BE2C (cell line): ENCODE measurements around the gene CBARP.

Experiments
- DNase-seq: peaks from one replicate; pipeline ENCODE4 v3.0.0-alpha.2; 2020
- H3K27me3 ChIP-seq: fragments of 250-450 bp; sonication (Bioruptor Pico); 2 replicates; pipeline ENCODE4 v1.5.1; 2020; ENCODE audit warnings: mild to moderate bottlenecking
- H3K36me3 ChIP-seq: fragments of 250-450 bp; sonication (Bioruptor Pico); 2 replicates; pipeline ENCODE4 v1.5.1; 2020; ENCODE audit warnings: mild to moderate bottlenecking
- H3K4me1 ChIP-seq: fragments of 250-450 bp; sonication (Bioruptor Pico); 2 replicates; pipeline ENCODE4 v1.5.1; 2020
- H3K4me3 ChIP-seq: 2 replicates; pipeline ENCODE4 v1.5.1; 2011; ENCODE audit warnings: low read depth, low read length
- H3K9me3 ChIP-seq: fragments of 250-450 bp; sonication (Bioruptor Pico); 2 replicates; pipeline ENCODE4 v1.5.1; 2020
- CTCF ChIP-seq: IDR thresholded peaks from 2 replicates; pipeline ENCODE4 v1.5.1; 2012; ENCODE audit warnings: mild to moderate bottlenecking, low read depth, low read length

The CBARP gene

GRCh38 chr19:1261798-1262622, 24.2 kb upstream of the CBARP start:
- DNase-seq: no peak
- Histone ChIP-seq H3K9me3 (no peaks in the 10 kb centered on the region), H3K4me1 (peaks cover 50% of the 10 kb centered on the region), H3K36me3 (peaks cover 11% of the 10 kb centered on the region), H3K4me3 (peak overlapping the region; percentile 71), H3K27me3 (no peaks in the 10 kb centered on the region; the same call in 1 of the 2 replicates)
- TF ChIP-seq CTCF: no peak

GRCh38 chr19:1261538-1261797, 23.7 kb upstream of the CBARP start:
- TF ChIP-seq CTCF: peak; percentile 18; the same call in 1 of the 2 replicates
- Histone ChIP-seq H3K36me3 (peaks cover 16% of the 10 kb centered on the region), H3K27me3 (no peaks in the 10 kb centered on the region), H3K4me3 (peak overlapping the region; percentile 71), H3K4me1 (peaks cover 49% of the 10 kb centered on the region), H3K9me3 (no peaks in the 10 kb centered on the region)
- no peak for DNase-seq

- Histone ChIP-seq H3K36me3 (peaks cover 22% of the 10 kb centered on the region), H3K4me1 (peaks cover 47% of the 10 kb centered on the region), H3K4me3 (peak overlapping the region; percentile 71), H3K9me3 (no peaks in the 10 kb centered on the region), H3K27me3 (no peaks in the 10 kb centered on the region)
- TF ChIP-seq CTCF: no peak
- DNase-seq: peak; percentile 98
Measured at GRCh38 chr19:1260749-1261537, 23.1 kb upstream of the CBARP start.

GRCh38 chr19:1259876-1260748, 22.3 kb upstream of the CBARP start:
- DNase-seq: no peak
- H3K27me3 ChIP-seq: no peaks in the 10 kb centered on the region
- TF ChIP-seq CTCF: no peak
- H3K9me3 ChIP-seq: no peaks in the 10 kb centered on the region
- peak overlapping the region; percentile 71 for H3K4me3 ChIP-seq
- H3K36me3 ChIP-seq: peaks cover 30% of the 10 kb centered on the region
- H3K4me1 ChIP-seq: peaks cover 42% of the 10 kb centered on the region

- Histone ChIP-seq H3K36me3 (peaks cover 38% of the 10 kb centered on the region), H3K27me3 (no peaks in the 10 kb centered on the region), H3K4me1 (peaks cover 36% of the 10 kb centered on the region), H3K4me3 (no peak overlapping the region), H3K9me3 (no peaks in the 10 kb centered on the region)
- TF ChIP-seq CTCF: no peak
- DNase-seq: peak; percentile 63
Measured at GRCh38 chr19:1259206-1259875, 21.5 kb upstream of the CBARP start.
